GM12878 (cell line): ENCODE measurements around the gene GFRA1. TPM values are rescaled to one million over a fixed set of nuclear protein-coding genes. Genes with fewer than 3 reads are reported as not detected.

ENCODE experiments used
- ATAC-seq: fragments of 200-7000 bp; cut with Tn5 transposase; 3 replicates; pipeline ENCODE4 v1.9.1; 2020; ENCODE audit warnings: mild to moderate bottlenecking, moderate library complexity
- BruUV-seq: library from RNA; stranded (reverse); fragments of 400-500 nt; replicated peaks from 2 replicates; lab custom pipeline; 2021; lab: Mats Ljungman, UMichigan
- CTCF ChIA-PET: fragments of 300-600 bp; sonication (Branson Sonifier 250); formaldehyde crosslinking; extraction: SDS; loops from one replicate; lab custom pipeline; 2021; ENCODE audit warnings: inconsistent platforms; lab: Yijun Ruan, JAX
- POLR2A ChIA-PET: fragments of 350-600 bp; formaldehyde crosslinking; extraction: SDS; loops from one replicate; lab custom pipeline; 2021; ENCODE audit warnings: inconsistent platforms; lab: Charles Lee
- RAD21 ChIA-PET: fragments of 300-600 bp; sonication (Branson Sonifier 250); formaldehyde crosslinking; loops from one replicate; lab custom pipeline; 2023; ENCODE audit warnings: antibody characterized with exemption; ENCODE audit not compliant: unreplicated experiment; lab: Charles Lee
- SMC1A ChIA-PET: fragments of 300-600 bp; sonication (Branson Sonifier 250); formaldehyde crosslinking; loops from one replicate; lab custom pipeline; 2023; ENCODE audit not compliant: unreplicated experiment, uncharacterized antibody; lab: Charles Lee
- DNase-seq: peaks from one replicate; pipeline ENCODE4 v3.0.0-alpha.2; 2011; ENCODE audit warnings: low read depth, low spot score
- FAIRE-seq: peaks from 3 replicates; lab custom pipeline; 2011; peaks lifted over from hg19 to GRCh38; lab: Jason Lieb, UNC
- H2AFZ ChIP-seq: 2 replicates; pipeline ENCODE4 v1.6.0; 2011; ENCODE audit warnings: low read depth, low read length, control low read depth; ENCODE audit not compliant: control insufficient read depth
- H3K27ac ChIP-seq: 2 replicates; pipeline ENCODE4 v1.5.1; 2011; ENCODE audit warnings: control low read depth; ENCODE audit not compliant: control insufficient read depth, insufficient read depth
- H3K27me3 ChIP-seq, 2 experiments: replicated peaks in 1 of 2; 2 replicates each; pipeline versions ENCODE4 v1.6.0 to v1.6.1; 2011; ENCODE audit warnings: low read length in 1 of 2; ENCODE audit not compliant: control insufficient read depth in 2 of 2, insufficient read depth in 2 of 2
- H3K36me3 ChIP-seq, 2 experiments: 2 replicates each; pipeline ENCODE4 v1.5.1; 2011; ENCODE audit warnings: low read length in 1 of 2; ENCODE audit not compliant: control insufficient read depth in 2 of 2, insufficient read depth in 2 of 2
- H3K4me1 ChIP-seq: 2 replicates; pipeline ENCODE4 v1.6.1; 2011; ENCODE audit warnings: mild to moderate bottlenecking, low read length, moderate library complexity, mixed read lengths; ENCODE audit not compliant: control insufficient read depth, insufficient read depth
- H3K4me2 ChIP-seq: 2 replicates; pipeline ENCODE4 v1.6.0; 2011; ENCODE audit warnings: control low read depth; ENCODE audit not compliant: control insufficient read depth, insufficient read depth
- H3K4me3 ChIP-seq: fragments of 200-600 bp; sonication (generic); 2 replicates; pipeline ENCODE4 v1.5.1; 2016
- H3K79me2 ChIP-seq: 2 replicates; pipeline ENCODE4 v1.6.0; 2011; ENCODE audit warnings: low read length; ENCODE audit not compliant: control insufficient read depth, insufficient read depth
- H3K9ac ChIP-seq: 2 replicates; pipeline ENCODE4 v1.8.0; 2011; ENCODE audit warnings: low read length, control low read depth, mixed read lengths; ENCODE audit not compliant: control insufficient read depth, insufficient read depth
- H3K9me3 ChIP-seq: replicated peaks from 3 replicates; pipeline ENCODE4 v1.5.1; 2011; ENCODE audit warnings: mild to moderate bottlenecking, low read length; ENCODE audit not compliant: control insufficient read depth, insufficient read depth
- H4K20me1 ChIP-seq: 2 replicates; pipeline ENCODE4 v1.6.0; 2011; ENCODE audit not compliant: control insufficient read depth, insufficient read depth
- BCL11A ChIP-seq: IDR thresholded peaks from 2 replicates; pipeline ENCODE4 v1.6.1; 2011; ENCODE audit warnings: low read depth, low read length
- CEBPB ChIP-seq, 2 experiments: fragments of 150-350 bp in 1 of 2; IDR thresholded peaks; 2 replicates each; pipeline ENCODE4 v1.6.1; 2012 to 2014; ENCODE audit warnings: low read depth in 2 of 2, low read length in 2 of 2, borderline replicate concordance in 1 of 2, inconsistent platforms in 1 of 2
- CHD2 ChIP-seq: IDR thresholded peaks from 2 replicates; pipeline ENCODE4 v1.6.1; 2011; ENCODE audit warnings: low read depth, low read length, improper control_type of control experiment, borderline replicate concordance
- DPF2 ChIP-seq: fragments of 450-650 bp; IDR thresholded peaks from 2 replicates; pipeline ENCODE4 v1.6.1; 2017; ENCODE audit warnings: mild to moderate bottlenecking
- EED ChIP-seq: sonication (generic); IDR thresholded peaks from 2 replicates; pipeline ENCODE4 v1.6.1; 2016; ENCODE audit warnings: antibody characterized with exemption, low read depth
- JUND ChIP-seq: IDR thresholded peaks from 2 replicates; pipeline ENCODE4 v1.6.1; 2012; ENCODE audit warnings: low read depth, mild to moderate bottlenecking, low read length, improper control_type of control experiment, moderate library complexity
- NFYA ChIP-seq: IDR thresholded peaks from 2 replicates; pipeline ENCODE4 v1.6.1; 2011; ENCODE audit warnings: low read depth, mild to moderate bottlenecking, low read length, improper control_type of control experiment, borderline replicate concordance
- PBX3 ChIP-seq: IDR thresholded peaks from 2 replicates; pipeline ENCODE4 v1.6.1; 2011; ENCODE audit warnings: mild to moderate bottlenecking, low read depth, low read length, moderate library complexity; ENCODE audit not compliant: insufficient replicate concordance
- POLR2A ChIP-seq: IDR thresholded peaks from 2 replicates; pipeline ENCODE4 v1.6.1; 2011; ENCODE audit warnings: low read depth, mild to moderate bottlenecking, low read length
- SIN3A ChIP-seq: IDR thresholded peaks from 2 replicates; pipeline ENCODE4 v1.6.1; 2012; ENCODE audit warnings: low read depth, low read length, improper control_type of control experiment
- SMC3 ChIP-seq: IDR thresholded peaks from 2 replicates; pipeline ENCODE4 v1.6.1; 2011; ENCODE audit warnings: low read length, improper control_type of control experiment, borderline replicate concordance
- STAT1 ChIP-seq: fragments of 450-650 bp; conservative IDR thresholded peaks from 2 replicates; pipeline ENCODE4 v1.6.1; 2014; ENCODE audit warnings: antibody characterized with exemption, mild to moderate bottlenecking
- TARDBP ChIP-seq: IDR thresholded peaks from 2 replicates; pipeline ENCODE4 v1.6.1; 2016; ENCODE audit warnings: borderline replicate concordance
- USF1 ChIP-seq: IDR thresholded peaks from 2 replicates; pipeline ENCODE4 v1.6.1; 2011; ENCODE audit warnings: borderline replicate concordance, low read depth, mild to moderate bottlenecking, moderate library complexity, mixed read lengths, low read length; ENCODE audit not compliant: insufficient read depth; ENCODE audit errors: extremely low read length
- YBX1 ChIP-seq: fragments of 450-650 bp; IDR thresholded peaks from 2 replicates; pipeline ENCODE4 v1.6.1; 2016; ENCODE audit warnings: antibody characterized with exemption
- ZNF24 ChIP-seq: fragments of 450-650 bp; IDR thresholded peaks from 2 replicates; pipeline ENCODE4 v1.6.1; 2017; ENCODE audit warnings: antibody characterized with exemption, mild to moderate bottlenecking
- ZSCAN29 ChIP-seq: fragments of 450-650 bp; IDR thresholded peaks from 2 replicates; pipeline ENCODE4 v1.6.1; 2017; ENCODE audit warnings: mild to moderate bottlenecking, moderate library complexity
- WGBS: methylation state at CpG from one replicate; pipeline ENCODE4 v1.1.6; 2016; ENCODE audit warnings: low lambda C conversion rate; ENCODE audit not compliant: insufficient replicate concordance, insufficient coverage; ENCODE audit errors: missing lambda C conversion rate; 5-methylcytosine and 5-hydroxymethylcytosine counted together
- in situ Hi-C: fragments of 300-500 bp; cut with MboI; formaldehyde crosslinking; loops from 9 replicates; pipeline ENCODE4 v1.14.3; 2018; ENCODE audit warnings: mixed read lengths
- intact Hi-C: fragments of 100-400 bp; cut with micrococcal nuclease; formaldehyde crosslinking; loops from one replicate; pipeline ENCODE4 v1.14.2; 2022; ENCODE audit not compliant: unreplicated experiment
- polyA plus RNA-seq, 11 experiments: library from polyadenylated mRNA; depleted of rRNA in 4 of 11; unstranded in 6 of 11; stranded (reverse) in 5 of 11; fragments of >200 nt; fragmentation: Nextera tagmentation in 4 of 11; fragmentation: Illumina TruSeq in 1 of 11; extraction: Ambion mirVana in 4 of 11; extraction: Trizol in 1 of 11; gene quantifications; 1 replicate in 1 of 11; 2 replicates in 10 of 11; pipeline versions ENCODE4 v1.2.1 to v1.2.3, GENCODE V29; 2011 to 2016; ENCODE audit warnings: inconsistent platforms in 2 of 11, missing spikeins in 2 of 11, low read depth in 1 of 11
- total RNA-seq, 4 experiments: library from RNA; depleted of rRNA in 3 of 4; stranded (reverse); fragments of >200 nt in 3 of 4; fragmentation: Illumina TruSeq in 1 of 4; extraction: Trizol in 1 of 4; gene quantifications; 2 replicates each; pipeline versions ENCODE4 v1.2.1 to v1.2.3, GENCODE V29; 2013 to 2021

Gene GFRA1
- total and polyA plus RNA-seq, 10 of the 15 experiments (the other 5 are each of a cell fraction or from before 2014, with no cell fraction given): 0.05 to 0.19 TPM; not detected in 8

- H3K4me2 ChIP-seq: no peak overlapping the region
- ATAC-seq: no peak
- CTCF ChIA-PET: interaction anchor here (0.9 to 2.6 kb wide), 5 partner anchors 11 to 855 kb away, joined by 3 to 20 read pairs (median 5); no protein-coding TSS in a partner anchor
- no peak overlapping the region for H2AFZ ChIP-seq
- H4K20me1 ChIP-seq: no peaks in the 10 kb centered on the region
- no peaks in the 10 kb centered on the region for H3K36me3 ChIP-seq
- no peaks in the 10 kb centered on the region for H3K27me3 ChIP-seq
- no peak overlapping the region for H3K9ac ChIP-seq
- no peaks in the 10 kb centered on the region for H3K4me1 ChIP-seq
- 11% methylated on average over 9 of the region's 9 CpGs for WGBS
- SMC1A ChIA-PET: interaction anchor here (0.7 to 2.5 kb wide), 2 partner anchors 28 to 580 kb away, joined by 3 to 12 read pairs; no protein-coding TSS in a partner anchor
- TF ChIP-seq ZSCAN29: no peak
- H3K79me2 ChIP-seq: no peaks in the 10 kb centered on the region
- no peak for DNase-seq
- H3K27ac ChIP-seq: no peak overlapping the region
- H3K9me3 ChIP-seq: no peaks in the 10 kb centered on the region
- no peak for FAIRE-seq
- RAD21 ChIA-PET: interaction anchor here (0.7 kb wide), 1 partner anchor 166 kb away, joined by 3 read pairs; no protein-coding TSS in a partner anchor
- POLR2A ChIA-PET: no interaction called here
- no TSS peak for BruUV-seq
- intact Hi-C loops: no loop called here
- H3K4me3 ChIP-seq: no peak overlapping the region
- in situ Hi-C loops: loop anchor here (10.0 kb wide), 1 partner anchor 492 kb away; no protein-coding TSS in a partner anchor
Observed at GRCh38 chr10:116286626-116287200, 13.7 kb upstream of the GFRA1 start.

GRCh38 chr10:116281775-116282174 lies 8.8 kb upstream of the GFRA1 start:
- Histone ChIP-seq H3K4me3 (no peak overlapping the region), H3K27ac (no peak overlapping the region), H2AFZ (no peak overlapping the region), H3K4me1 (no peaks in the 10 kb centered on the region), H4K20me1 (no peaks in the 10 kb centered on the region), H3K36me3 (no peaks in the 10 kb centered on the region), H3K9me3 (no peaks in the 10 kb centered on the region), H3K27me3 (no peaks in the 10 kb centered on the region), H3K79me2 (no peaks in the 10 kb centered on the region), H3K9ac (no peak overlapping the region), H3K4me2 (no peak overlapping the region)
- CTCF ChIA-PET: no interaction called here
- intact Hi-C loops (no loop called here), in situ Hi-C loops (loop anchor here (10.0 kb wide), 1 partner anchor 487 kb away; no protein-coding TSS in a partner anchor)
- 12% methylated on average over 3 of the region's 3 CpGs for WGBS
- SMC1A ChIA-PET: no interaction called here
- POLR2A ChIA-PET: no interaction called here
- ATAC-seq (no peak), DNase-seq (no peak), FAIRE-seq (no peak)
- no TSS peak for BruUV-seq
- RAD21 ChIA-PET: no interaction called here
- TF ChIP-seq JUND (no peak), ZNF24 (no peak), STAT1 (no peak), DPF2 (no peak), CEBPB (IDR thresholded peaks at IDR 0.05; ENCODE audit: borderline replicate concordance in 1 of 2, low read depth in 2 of 2, low read length in 2 of 2) (no peak), POLR2A (no peak), EED (no peak), YBX1 (no peak), SMC3 (no peak), CHD2 (no peak), PBX3 (no peak), USF1 (no peak), TARDBP (no peak), BCL11A (no peak), SIN3A (no peak), NFYA (no peak)
